NCI-H446 (cell line): ENCODE data around the gene FRMPD4.

Experiments
- DNase-seq, 2 experiments: peaks; one replicate each; lab custom pipeline; 2025; lab: John Stamatoyannopoulos, UW

The FRMPD4 gene

DNA sequence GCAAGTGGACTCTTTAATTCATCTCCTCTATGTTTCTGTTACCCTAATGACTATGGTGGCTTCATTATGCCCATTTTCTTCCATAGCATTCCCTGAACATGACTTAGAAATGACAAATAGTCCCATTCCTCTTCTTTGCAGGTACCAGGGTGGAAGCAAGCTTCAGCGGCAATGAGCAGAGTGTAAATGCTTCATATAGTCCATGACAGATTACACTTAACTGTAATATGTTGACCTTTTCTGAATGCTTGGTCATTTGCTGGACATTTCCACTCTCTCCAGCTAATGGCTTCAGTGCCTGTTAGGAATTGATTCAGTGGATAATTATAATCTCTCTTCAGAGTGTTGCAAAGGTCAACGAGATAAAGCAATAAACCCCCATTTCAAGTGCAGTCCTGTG lies 523.2 kb downstream of the FRMPD4 start:
- no peak for DNase-seq

DNA sequence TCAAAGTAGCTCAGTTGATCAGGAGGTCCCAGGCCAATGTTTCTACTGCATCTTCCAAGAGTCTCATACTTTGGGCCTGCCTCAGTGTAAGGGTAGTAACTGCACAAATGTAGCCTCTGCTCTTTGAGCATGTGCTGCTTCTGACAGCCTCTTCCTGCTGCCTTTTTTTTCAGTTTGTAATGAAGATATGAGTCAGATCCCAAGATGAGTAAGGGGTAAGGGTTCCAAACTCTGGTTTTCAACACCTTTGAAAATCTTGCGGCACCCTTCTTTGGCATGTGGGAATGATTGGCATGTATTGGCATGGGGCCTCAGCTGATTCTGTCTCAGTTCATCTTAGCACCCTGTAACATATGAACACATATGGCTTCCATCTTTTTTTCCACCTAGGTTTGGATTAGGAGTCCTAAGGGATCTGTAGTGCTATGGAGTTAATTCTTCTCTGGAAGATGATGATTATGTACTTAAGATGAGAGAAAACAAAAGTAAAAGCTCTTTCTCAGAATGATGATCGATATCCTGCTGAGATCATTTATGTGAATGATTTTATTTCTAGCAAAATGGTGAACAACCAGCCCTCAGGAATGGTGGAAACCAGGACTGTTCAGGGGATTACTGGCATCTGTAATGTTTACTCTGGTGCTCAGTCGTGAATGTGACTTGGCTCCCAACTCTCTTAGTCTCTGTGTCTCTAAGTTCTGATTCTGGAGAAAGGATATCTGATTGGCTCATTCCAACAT lies 534.3 kb downstream of the FRMPD4 start:
- DNase-seq, result no peak

DNA sequence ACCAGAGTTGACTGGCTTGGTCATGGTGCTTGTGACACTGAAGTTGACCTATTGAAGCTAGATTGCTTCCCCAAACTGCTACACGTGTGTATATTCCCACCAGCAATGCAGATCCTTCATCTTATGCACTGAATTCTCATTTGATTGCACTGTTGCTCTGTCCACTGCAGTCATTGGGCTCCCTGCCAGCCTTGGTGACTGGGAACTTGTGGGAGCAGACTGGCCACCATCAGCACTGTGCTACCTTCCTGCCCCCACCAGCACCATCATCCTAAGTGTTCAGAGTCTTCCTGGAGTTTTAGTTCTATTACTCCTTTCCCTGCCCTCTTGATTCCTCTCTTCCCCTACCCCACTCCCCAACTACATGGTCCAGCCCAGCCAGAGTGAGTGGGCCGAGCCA lies 535.2 kb downstream of the FRMPD4 start:
- DNase-seq, result no peak

DNA sequence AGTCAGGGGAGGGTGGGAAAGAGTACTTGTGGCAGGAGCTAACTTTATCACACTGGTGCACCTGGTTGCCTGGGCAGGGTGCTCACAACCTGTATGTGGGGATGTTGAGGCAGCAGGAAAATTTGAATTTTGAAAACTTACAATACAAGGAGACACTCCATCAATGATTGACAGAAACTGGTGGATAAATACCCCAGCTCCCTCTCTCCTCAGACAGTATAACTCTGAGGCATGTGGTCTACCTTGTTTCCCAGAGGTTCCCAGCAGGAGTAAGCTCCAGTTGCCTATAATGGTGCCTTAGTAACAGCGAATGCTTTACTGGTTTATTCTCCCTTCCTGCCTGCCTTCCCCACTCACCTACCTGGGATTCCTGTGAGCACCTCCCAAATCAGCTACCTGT lies 541.2 kb downstream of the FRMPD4 start:
- DNase-seq, result no peak

DNA sequence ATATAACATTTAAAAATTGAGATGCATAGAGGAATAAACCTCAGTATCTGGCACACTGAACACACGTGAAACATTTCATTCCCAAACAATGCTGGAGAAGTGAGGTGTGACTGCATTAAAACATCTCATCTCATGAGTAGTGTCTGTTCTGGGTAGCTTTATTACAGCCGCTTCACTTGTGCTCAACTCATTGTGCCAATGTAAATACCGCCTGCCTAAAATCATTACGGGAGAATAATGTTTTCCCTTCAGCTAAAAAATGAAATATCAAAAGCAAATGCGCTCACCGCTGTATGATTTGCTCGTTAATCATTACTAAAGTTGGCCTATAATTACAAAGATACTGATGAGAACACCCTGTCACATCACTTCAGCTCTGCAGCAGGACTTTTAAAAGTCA lies 542.8 kb downstream of the FRMPD4 start:
- DNase-seq, result no peak

DNA sequence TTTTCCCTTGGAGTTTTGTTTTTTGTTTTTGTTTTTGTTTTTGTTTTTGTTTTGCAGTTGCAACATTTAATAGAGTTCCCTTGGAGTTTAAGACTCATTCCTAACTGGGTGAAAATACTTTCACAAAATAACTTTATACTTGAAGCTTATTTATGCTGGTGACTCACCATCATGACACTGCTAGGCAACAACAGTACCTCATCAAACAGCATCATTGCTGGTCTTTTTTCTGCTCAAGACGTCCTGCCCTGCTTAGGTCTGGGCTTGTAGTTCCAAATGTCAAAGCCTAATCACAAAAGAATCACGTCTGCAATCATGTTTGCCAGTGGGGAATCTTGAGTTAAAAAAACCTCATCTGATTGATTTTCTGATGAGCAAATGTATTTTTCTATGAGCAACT lies 547.3 kb downstream of the FRMPD4 start:
- DNase-seq, result no peak

DNA sequence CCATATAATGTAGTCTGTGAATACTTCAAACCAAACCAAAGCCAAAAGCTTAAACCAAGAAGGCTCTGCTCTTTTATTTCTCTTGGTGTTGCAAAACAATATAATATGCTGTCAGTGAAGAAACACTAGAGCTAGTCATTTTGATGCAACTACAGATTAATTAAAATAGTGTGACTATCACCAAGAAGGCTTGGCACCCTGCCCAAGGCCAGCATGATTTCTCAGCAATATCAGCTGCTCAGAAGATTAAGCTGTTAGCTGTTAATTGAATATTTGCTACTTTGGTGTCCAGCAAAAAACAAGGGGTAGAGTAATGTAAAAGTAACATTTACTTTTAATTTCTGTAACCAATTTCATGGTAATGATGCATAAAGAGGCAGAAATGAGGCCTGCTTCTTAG lies 548.1 kb downstream of the FRMPD4 start:
- DNase-seq, result peak in 1 of 2 experiments; percentile 27

DNA sequence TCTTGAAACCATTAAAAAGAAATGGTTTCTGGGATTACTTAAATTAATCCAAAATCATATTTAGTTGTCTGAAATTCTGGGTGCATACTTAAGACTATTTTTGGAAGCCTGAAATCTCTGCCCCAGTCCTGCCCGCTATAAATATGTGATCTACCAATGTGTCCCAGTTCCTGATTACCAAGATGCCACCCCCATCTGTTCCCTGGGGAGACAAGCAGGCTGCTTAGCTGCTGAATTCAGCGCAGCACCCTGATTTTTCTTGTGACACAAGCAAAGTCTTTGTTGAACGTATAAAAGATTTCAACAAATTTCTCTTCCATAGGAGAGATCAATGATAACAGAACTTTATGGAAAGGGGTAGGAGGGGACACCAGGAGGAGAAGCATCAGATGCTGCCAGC lies 552.4 kb downstream of the FRMPD4 start:
- DNase-seq, result no peak

DNA sequence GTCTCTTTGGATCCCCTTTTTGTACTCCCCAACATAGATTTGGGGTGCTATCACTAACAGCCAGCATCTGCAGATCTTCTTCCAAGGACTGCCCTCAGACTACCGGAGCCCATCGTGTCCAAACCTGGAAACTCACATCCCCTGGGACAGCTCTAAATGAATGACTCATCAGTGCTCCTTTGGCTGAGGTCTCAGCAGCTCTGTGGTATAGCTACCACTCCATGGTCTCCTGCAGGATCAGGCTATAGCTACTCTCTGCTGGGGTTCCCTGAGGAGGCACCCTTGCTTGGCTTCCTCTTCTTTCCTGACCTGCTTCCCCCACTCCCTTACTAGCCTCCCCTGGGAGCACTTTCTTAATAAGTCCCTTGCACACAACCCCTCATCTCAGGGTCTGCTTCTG lies 555.5 kb downstream of the FRMPD4 start:
- peak in 1 of 2 experiments; percentile 14 for DNase-seq

DNA sequence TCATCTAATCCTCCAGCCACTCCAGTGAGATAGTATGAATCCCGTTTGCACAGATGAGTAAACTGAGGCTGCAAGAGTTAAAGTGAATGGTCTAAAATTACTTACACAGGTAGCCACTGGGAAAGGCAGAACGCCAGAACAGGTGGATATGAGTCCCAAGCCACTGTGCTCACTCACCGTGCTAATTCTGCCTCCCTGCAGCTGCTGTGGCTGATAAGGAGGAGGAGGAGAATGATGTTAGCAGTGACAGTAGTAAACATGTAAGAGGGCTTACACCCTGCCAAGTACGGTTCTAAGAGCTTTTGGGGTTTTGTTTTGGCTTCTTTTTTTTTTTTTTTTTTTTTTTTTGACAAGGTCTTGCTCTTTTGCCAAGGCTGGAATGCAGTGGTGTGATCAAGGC lies 562.5 kb downstream of the FRMPD4 start:
- DNase-seq, result no peak

DNA sequence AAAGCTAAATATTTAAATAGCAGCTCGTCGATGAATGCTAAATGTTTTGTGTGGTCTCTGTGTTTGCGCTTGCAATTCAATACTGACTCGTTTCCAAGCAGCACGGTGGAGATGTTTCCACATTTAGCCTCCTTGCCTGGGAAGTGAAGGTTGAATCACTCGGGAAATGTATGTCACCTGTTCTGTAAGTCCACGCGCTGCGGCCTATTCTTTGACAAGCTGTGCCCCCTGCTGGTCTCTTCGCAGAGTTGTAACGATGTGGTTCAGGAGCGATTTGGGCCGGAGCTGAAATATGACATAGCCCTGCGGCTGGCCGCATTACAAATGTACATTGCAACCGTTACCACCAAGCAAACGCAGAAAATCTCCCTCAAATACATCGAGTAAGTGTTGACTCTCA lies 563.4 kb downstream of the FRMPD4 start:
- DNase-seq, result peak; percentile 66 to 78

DNA sequence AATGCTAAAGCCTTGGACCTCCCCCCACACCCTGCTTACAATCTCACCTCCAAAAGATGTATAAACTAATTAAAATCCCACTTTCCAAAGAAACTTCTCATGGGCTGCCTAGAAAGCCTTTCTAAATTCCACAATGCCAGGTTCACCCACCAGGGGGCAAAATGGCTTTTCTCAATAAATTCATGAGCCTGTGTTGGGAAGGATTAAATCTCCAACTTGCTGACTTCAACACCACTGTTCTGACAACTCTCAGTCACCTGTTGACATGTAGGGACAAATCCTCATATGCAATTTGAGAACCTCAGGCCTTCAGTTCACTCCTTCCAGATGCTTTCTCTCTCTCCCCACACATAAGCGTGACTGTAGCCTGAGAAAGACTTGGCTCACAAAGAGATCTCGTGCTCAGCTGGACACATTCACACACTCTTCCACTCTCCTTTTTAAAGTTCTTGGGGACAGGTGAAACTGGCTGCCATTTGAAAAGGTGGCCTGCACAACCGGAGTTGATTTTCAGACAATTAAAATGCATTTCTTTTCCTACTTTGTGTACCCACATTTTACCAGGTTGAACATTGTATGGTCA lies 564.3 kb downstream of the FRMPD4 start:
- DNase-seq, result peak in 1 of 2 experiments; percentile 0

DNA sequence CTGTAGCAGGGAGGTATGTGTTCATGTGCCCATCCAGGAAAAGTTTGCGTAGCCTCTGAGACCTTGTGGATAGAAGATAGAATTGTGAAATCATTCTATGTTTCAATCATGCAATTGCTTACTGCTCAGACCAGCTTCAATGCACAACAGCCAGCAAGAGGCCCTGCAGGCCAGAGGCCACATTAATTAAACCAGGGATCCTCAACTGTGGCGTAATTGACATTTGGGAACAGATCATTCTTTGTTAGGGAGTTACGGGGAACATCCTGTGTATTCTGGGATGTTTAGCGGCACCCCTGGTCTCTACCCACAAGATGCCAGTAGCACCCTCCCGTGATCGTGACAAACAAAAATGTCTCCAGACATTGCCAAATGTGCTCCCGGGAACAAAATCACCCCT lies 566.4 kb downstream of the FRMPD4 start:
- DNase-seq, result no peak

DNA sequence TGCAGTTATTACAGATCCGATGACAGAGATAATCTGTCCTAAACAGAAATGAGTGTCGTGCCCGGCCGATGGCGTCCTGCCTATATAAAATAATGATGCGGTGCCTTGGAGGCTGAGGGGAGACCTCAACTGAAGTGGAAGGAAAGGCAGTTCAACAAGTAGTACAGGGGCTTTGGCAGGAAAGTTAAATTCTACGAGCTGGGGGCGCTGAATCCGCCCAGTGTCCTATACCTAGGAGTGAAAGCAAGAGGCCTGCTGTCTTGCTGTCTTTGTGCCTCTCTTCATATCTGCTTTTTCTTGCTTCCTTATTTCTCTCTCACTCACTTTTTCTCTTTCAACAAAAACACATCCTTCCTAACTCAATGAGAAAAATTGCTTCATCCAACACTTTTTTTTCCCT lies 570.8 kb downstream of the FRMPD4 start:
- DNase-seq, result no peak

DNA sequence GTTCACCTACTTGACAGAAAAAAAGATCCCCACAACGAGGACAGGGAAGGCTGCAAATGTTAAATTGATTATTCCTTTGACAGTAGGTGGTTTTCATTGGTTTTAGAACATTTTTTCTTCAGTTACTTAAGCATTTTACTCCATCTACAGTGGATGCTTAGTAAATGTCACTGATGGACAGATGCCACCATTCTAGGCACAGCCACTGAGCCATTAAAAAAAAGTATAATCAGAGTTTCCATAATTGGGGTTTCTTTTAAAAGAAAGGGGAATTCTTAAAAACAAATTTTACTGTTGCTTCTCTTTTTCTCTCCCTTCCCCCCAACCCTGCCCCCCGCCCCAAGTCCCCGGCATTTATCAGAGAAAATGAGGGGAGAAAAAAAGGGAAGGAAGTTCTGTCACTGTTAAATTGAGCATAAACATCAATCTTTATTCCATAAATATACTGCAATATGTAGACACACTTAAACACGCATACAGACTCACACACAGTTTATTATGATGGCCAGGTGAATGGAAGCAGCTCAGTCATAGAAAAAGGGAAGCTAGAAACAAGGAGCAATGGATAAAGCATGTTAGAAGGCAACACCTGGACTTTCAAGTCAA lies 573.3 kb downstream of the FRMPD4 start:
- DNase-seq, result no peak

DNA sequence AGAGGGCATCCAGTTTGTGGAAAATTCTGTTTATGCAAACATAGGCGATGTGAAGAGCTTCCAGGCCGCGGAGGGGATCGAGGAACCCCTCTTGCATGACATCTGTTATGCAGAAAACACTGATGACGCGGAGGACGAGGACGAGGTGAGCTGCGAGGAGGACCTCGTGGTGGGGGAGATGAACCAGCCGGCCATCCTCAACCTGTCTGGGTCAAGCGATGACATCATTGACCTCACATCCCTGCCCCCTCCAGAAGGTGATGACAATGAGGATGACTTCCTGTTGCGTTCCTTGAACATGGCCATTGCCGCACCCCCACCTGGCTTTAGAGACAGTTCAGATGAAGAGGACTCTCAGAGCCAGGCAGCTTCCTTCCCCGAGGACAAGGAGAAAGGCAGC lies 578.3 kb downstream of the FRMPD4 start:
- DNase-seq, result no peak

DNA sequence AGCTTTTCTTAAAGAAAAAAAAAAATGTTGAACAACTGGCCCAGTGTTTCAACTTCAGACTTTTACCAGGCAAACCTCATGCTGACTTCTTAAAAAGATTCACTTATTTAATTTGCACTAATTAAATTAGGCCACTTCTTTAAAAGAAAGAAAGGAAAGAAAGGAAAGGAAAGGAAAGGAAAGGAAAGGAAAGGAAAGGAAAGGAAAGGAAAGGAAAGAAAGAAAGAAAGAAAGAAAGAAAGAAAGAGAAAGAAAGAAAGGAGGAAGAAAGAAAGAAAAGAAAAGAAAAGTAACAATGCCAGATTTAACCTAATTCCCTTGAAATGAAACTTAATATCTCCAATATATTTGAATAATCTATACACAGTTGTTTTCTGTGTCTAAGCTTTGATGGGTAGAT lies 581.6 kb downstream of the FRMPD4 start:
- DNase-seq, result no peak

DNA sequence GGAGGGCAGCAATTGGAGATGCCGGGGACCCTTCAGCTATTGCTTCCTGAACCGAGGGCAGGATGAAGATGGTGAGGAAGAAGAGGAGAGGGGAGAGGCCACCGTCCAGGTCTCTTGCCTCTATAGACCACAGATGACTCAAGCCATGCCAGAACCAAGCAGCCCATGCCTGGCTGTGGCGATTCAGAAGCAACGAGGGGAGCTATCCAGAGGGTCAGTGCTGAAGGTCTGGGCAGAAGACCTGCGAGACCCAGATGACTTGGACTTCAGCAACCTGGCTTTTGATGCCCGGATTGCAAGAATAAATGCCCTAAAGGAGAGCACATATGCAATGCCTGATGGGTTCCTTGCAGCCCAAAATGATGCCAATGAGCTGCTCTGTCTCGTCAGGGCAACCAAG lies 582.8 kb downstream of the FRMPD4 start:
- no peak for DNase-seq

DNA sequence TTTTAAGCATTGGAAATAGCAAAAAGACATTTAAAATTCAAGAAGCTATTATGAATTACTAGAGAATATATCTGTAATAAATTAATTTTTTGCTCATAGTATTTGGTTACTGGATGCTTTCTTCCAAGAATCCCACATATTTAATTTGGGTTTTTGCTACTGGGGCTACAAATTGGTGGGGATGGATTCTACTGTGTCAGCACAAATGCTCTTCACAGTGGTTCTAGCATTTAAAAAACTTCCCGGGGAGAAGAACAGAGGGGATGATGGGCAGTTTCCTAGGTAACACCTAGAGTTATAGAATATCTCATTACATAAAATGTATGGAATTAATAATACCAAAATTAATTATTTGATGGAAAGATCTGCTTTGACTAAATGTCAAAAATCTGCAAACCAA lies 584.0 kb downstream of the FRMPD4 start:
- DNase-seq, result no peak

DNA sequence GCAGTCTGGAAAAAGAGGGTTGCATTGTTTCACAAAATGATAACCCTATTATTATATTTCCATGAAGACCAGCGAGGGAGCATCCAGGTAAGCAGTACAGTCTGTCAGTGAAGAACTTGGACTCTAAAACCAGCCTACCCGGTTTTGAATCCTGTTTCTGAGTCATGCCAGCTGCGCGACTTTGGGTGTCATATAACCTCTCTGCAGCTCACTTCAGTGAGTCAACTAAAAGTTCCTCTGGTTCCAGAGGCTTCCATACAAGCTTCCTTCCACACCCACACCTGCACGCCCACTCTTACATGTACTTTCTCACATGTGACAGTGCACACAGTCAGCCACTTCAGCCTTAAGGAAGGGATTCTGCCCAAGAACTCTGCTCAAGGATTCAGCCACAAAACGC lies 603.1 kb downstream of the FRMPD4 start:
- DNase-seq, result no peak

DNA sequence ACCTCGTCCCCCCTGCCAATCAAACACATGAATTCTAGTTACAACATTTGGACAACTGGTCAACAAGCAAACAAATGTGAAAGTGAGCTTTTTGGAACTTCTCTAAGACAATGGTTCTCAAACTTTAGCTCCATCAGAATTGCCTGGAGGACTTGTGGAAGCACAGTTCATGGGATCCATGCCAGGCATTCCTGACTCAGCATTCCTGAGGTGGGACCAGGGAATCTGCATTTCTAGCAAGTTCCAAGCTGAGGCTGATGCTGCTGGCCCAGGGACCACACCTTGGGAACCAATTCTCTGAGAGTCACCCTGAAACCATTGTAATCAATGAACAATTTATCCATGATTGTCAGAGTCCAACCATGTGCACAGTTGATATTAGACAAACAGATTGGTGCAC lies 609.2 kb downstream of the FRMPD4 start:
- no peak for DNase-seq

DNA sequence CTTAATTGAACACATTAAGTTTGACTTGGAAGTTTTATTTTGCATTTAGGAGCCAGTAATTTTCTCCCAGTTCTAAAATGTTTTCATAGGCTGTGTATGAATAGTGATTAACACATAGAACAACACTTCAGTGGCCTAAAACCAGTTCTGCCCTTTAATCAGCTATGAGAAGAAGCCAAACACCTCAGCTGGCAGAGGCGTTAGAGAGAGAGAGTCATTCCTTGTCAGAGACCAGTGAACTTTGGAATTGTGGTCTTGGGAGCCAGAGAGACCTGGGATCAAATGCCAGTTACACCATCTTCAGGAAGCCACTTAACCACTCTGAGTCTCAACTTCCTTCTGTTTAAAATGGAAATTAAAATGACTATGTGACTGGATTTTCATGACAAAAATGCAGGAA lies 613.6 kb downstream of the FRMPD4 start:
- DNase-seq, result no peak

DNA sequence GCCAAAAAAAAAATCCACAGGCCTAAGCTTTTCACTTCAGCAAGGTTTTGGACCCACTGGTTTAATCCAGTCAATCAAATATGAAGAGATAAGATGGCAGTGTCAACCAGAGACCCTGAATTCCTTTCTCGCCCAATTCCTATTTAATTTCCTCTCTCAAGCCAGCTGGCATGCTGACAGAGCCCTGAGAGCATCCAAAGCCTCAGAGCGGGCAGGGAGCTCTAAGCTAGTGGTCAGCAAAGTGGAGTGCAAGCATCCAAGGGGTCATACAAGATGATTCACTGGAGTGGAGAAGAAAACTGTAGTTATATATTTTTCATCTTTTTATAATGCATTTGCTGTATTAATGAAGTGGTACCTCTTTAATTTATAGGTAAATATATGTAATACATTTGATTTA lies 615.1 kb downstream of the FRMPD4 start:
- no peak for DNase-seq

DNA sequence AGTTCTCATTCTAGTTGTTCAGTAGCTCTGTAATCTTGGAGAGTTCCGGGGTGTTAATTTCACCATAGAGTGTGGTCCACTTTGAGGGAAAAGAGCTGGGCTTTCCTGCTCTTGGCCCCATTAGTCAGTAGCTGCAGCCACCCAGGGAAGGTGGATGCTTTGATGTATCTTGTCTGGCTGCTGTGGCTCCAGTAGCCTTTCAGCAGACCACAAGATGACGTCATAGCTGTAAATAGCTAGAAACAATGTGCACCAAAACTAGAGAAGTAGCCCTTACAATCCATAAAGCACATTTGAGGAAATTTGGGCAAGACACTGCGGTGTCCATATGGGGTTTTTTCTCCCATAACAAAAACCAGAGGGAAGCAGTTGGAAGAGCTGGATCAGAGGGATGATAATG lies 620.0 kb downstream of the FRMPD4 start:
- DNase-seq, result no peak
